HepG2 (cell line): ENCODE measurements around the gene SIX5. TPM values are rescaled to one million over a fixed set of nuclear protein-coding genes. Genes with fewer than 3 reads are reported as not detected.

Source experiments
- AKAP8 ChIP-seq: sonication (generic); formaldehyde crosslinking; IDR thresholded peaks from 2 replicates; pipeline ENCODE4 v1.5.1; 2020; ENCODE audit warnings: mild to moderate bottlenecking, missing genetic modification reagents
- BRCA1 ChIP-seq: sonication (generic); formaldehyde crosslinking; IDR thresholded peaks from 2 replicates; pipeline ENCODE4 v1.4.0; 2020; ENCODE audit warnings: missing genetic modification reagents
- DNMT1 ChIP-seq: sonication (generic); formaldehyde crosslinking; IDR thresholded peaks from 2 replicates; pipeline ENCODE4 v1.5.1; 2020; ENCODE audit warnings: mild to moderate bottlenecking, missing genetic modification reagents
- GABPA ChIP-seq, 2 experiments: IDR thresholded peaks; 2 replicates each; pipeline ENCODE4 v1.6.1; 2011 to 2016; ENCODE audit warnings: low read depth in 2 of 2, low read length in 1 of 2, missing biosample characterization in 1 of 2, missing genetic modification characterization in 1 of 2
- HNRNPL ChIP-seq: fragments of 200-400 bp; formaldehyde crosslinking; IDR thresholded peaks from 2 replicates; pipeline ENCODE4 v1.6.1; 2017; ENCODE audit warnings: mild to moderate bottlenecking, low read depth, low read length
- NCOA1 ChIP-seq: sonication (generic); formaldehyde crosslinking; IDR thresholded peaks from 2 replicates; pipeline ENCODE4 v1.9.0; 2021; ENCODE audit warnings: missing genetic modification reagents
- TSC22D2 ChIP-seq: sonication (generic); formaldehyde crosslinking; IDR thresholded peaks from 2 replicates; pipeline ENCODE4 v1.5.1; 2020; ENCODE audit warnings: missing genetic modification reagents, mild to moderate bottlenecking, borderline replicate concordance
- YEATS2 ChIP-seq: sonication (generic); formaldehyde crosslinking; IDR thresholded peaks from 2 replicates; pipeline ENCODE4 v1.4.0; 2020; ENCODE audit warnings: missing genetic modification reagents, borderline replicate concordance
- ZNF337 ChIP-seq: sonication (generic); formaldehyde crosslinking; IDR thresholded peaks from 2 replicates; pipeline ENCODE4 v1.5.1; 2020; ENCODE audit warnings: missing genetic modification reagents, low read depth, mild to moderate bottlenecking, borderline replicate concordance
- ZNF782 ChIP-seq: sonication (generic); formaldehyde crosslinking; IDR thresholded peaks from 2 replicates; pipeline ENCODE4 v1.4.0; 2020; ENCODE audit warnings: missing genetic modification reagents, mild to moderate bottlenecking, borderline replicate concordance
- ZNF788 ChIP-seq: sonication (generic); formaldehyde crosslinking; IDR thresholded peaks from 2 replicates; pipeline ENCODE4 v1.5.0; 2020; ENCODE audit warnings: mild to moderate bottlenecking, missing genetic modification reagents, borderline replicate concordance
- polyA plus RNA-seq, 8 experiments: library from polyadenylated mRNA; depleted of rRNA in 3 of 8; stranded (reverse) in 7 of 8; unstranded in 1 of 8; fragments of >200 nt; fragmentation: Illumina TruSeq in 4 of 8; extraction: Trizol in 4 of 8; gene quantifications; 2 replicates each; pipeline versions ENCODE4 v1.2.1 to v1.2.3, GENCODE V29; 2011 to 2016; ENCODE audit warnings: low read depth in 4 of 8, missing spikeins in 1 of 8, mixed read lengths in 1 of 8; ENCODE audit not compliant: insufficient read depth in 1 of 8
- total RNA-seq, 5 experiments: library from RNA; depleted of rRNA; stranded (reverse); fragments of >200 nt; fragmentation: Illumina TruSeq; extraction: Trizol; gene quantifications; 2 replicates each; pipeline ENCODE4 v1.2.3, GENCODE V29; 2016; ENCODE audit warnings: low read depth in 1 of 5
- TF ChIP-seq, protein P1 (sequence below): sonication (generic); formaldehyde crosslinking; IDR thresholded peaks from 2 replicates; pipeline ENCODE4 v1.5.1; 2020; ENCODE audit warnings: mild to moderate bottlenecking, missing genetic modification reagents, borderline replicate concordance
- TF ChIP-seq, protein P2 (sequence below): sonication (generic); formaldehyde crosslinking; IDR thresholded peaks from 2 replicates; pipeline ENCODE4 v1.5.0; 2020; ENCODE audit warnings: mild to moderate bottlenecking, missing genetic modification reagents, borderline replicate concordance
- TF ChIP-seq, protein P3 (sequence below): sonication (generic); formaldehyde crosslinking; IDR thresholded peaks from 2 replicates; pipeline ENCODE4 v1.4.0; 2020; ENCODE audit warnings: mild to moderate bottlenecking, missing genetic modification reagents

The SIX5 gene
- total and polyA plus RNA-seq, 2 of the 13 experiments (the other 11 are each of a cell fraction or from before 2014, with no cell fraction given): 7.7 to 10.5 TPM

- TF ChIP-seq HNRNPL (no peak), ZNF782 (CRISPR knock-in tag) (no peak; the same call in 1 of the 2 replicates), ZNF337 (CRISPR knock-in tag) (peak; percentile 74; the same call in 1 of the 2 replicates), GABPA (IDR thresholded peaks at IDR 0.05; ENCODE audit: low read depth, low read length) (peak; percentile 22; the same call in 1 of the 2 replicates), GABPA (CRISPR knock-in tag; IDR thresholded peaks at IDR 0.05; ENCODE audit: low read depth) (peak; percentile 77), NCOA1 (CRISPR knock-in tag) (no peak), YEATS2 (CRISPR knock-in tag) (peak; percentile 73; the same call in 1 of the 2 replicates), DNMT1 (CRISPR knock-in tag) (no peak), ZNF788 (peak; percentile 96; the same call in 1 of the 2 replicates), BRCA1 (CRISPR knock-in tag) (no peak), AKAP8 (CRISPR knock-in tag) (0 out of 2 replicates have a peak, but pooled peaks have one; percentile 77), TSC22D2 (CRISPR knock-in tag) (no peak)
- TF ChIP-seq, protein P1, sequence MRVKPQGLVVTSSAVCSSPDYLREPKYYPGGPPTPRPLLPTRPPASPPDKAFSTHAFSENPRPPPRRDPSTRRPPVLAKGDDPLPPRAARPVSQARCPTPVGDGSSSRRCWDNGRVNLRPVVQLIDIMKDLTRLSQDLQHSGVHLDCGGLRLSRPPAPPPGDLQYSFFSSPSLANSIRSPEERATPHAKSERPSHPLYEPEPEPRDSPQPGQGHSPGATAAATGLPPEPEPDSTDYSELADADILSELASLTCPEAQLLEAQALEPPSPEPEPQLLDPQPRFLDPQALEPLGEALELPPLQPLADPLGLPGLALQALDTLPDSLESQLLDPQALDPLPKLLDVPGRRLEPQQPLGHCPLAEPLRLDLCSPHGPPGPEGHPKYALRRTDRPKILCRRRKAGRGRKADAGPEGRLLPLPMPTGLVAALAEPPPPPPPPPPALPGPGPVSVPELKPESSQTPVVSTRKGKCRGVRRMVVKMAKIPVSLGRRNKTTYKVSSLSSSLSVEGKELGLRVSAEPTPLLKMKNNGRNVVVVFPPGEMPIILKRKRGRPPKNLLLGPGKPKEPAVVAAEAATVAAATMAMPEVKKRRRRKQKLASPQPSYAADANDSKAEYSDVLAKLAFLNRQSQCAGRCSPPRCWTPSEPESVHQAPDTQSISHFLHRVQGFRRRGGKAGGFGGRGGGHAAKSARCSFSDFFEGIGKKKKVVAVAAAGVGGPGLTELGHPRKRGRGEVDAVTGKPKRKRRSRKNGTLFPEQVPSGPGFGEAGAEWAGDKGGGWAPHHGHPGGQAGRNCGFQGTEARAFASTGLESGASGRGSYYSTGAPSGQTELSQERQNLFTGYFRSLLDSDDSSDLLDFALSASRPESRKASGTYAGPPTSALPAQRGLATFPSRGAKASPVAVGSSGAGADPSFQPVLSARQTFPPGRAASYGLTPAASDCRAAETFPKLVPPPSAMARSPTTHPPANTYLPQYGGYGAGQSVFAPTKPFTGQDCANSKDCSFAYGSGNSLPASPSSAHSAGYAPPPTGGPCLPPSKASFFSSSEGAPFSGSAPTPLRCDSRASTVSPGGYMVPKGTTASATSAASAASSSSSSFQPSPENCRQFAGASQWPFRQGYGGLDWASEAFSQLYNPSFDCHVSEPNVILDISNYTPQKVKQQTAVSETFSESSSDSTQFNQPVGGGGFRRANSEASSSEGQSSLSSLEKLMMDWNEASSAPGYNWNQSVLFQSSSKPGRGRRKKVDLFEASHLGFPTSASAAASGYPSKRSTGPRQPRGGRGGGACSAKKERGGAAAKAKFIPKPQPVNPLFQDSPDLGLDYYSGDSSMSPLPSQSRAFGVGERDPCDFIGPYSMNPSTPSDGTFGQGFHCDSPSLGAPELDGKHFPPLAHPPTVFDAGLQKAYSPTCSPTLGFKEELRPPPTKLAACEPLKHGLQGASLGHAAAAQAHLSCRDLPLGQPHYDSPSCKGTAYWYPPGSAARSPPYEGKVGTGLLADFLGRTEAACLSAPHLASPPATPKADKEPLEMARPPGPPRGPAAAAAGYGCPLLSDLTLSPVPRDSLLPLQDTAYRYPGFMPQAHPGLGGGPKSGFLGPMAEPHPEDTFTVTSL: no peak
- TF ChIP-seq, protein P2, sequence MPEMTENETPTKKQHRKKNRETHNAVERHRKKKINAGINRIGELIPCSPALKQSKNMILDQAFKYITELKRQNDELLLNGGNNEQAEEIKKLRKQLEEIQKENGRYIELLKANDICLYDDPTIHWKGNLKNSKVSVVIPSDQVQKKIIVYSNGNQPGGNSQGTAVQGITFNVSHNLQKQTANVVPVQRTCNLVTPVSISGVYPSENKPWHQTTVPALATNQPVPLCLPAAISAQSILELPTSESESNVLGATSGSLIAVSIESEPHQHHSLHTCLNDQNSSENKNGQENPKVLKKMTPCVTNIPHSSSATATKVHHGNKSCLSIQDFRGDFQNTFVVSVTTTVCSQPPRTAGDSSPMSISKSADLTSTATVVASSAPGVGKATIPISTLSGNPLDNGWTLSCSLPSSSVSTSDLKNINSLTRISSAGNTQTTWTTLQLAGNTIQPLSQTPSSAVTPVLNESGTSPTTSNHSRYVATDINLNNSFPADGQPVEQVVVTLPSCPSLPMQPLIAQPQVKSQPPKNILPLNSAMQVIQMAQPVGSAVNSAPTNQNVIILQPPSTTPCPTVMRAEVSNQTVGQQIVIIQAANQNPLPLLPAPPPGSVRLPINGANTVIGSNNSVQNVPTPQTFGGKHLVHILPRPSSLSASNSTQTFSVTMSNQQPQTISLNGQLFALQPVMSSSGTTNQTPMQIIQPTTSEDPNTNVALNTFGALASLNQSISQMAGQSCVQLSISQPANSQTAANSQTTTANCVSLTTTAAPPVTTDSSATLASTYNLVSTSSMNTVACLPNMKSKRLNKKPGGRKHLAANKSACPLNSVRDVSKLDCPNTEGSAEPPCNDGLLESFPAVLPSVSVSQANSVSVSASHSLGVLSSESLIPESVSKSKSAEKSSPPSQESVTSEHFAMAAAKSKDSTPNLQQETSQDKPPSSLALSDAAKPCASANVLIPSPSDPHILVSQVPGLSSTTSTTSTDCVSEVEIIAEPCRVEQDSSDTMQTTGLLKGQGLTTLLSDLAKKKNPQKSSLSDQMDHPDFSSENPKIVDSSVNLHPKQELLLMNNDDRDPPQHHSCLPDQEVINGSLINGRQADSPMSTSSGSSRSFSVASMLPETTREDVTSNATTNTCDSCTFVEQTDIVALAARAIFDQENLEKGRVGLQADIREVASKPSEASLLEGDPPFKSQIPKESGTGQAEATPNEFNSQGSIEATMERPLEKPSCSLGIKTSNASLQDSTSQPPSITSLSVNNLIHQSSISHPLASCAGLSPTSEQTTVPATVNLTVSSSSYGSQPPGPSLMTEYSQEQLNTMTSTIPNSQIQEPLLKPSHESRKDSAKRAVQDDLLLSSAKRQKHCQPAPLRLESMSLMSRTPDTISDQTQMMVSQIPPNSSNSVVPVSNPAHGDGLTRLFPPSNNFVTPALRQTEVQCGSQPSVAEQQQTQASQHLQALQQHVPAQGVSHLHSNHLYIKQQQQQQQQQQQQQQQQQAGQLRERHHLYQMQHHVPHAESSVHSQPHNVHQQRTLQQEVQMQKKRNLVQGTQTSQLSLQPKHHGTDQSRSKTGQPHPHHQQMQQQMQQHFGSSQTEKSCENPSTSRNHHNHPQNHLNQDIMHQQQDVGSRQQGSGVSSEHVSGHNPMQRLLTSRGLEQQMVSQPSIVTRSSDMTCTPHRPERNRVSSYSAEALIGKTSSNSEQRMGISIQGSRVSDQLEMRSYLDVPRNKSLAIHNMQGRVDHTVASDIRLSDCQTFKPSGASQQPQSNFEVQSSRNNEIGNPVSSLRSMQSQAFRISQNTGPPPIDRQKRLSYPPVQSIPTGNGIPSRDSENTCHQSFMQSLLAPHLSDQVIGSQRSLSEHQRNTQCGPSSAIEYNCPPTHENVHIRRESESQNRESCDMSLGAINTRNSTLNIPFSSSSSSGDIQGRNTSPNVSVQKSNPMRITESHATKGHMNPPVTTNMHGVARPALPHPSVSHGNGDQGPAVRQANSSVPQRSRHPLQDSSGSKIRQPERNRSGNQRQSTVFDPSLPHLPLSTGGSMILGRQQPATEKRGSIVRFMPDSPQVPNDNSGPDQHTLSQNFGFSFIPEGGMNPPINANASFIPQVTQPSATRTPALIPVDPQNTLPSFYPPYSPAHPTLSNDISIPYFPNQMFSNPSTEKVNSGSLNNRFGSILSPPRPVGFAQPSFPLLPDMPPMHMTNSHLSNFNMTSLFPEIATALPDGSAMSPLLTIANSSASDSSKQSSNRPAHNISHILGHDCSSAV (CRISPR knock-in tag): no peak
- TF ChIP-seq, protein P3, sequence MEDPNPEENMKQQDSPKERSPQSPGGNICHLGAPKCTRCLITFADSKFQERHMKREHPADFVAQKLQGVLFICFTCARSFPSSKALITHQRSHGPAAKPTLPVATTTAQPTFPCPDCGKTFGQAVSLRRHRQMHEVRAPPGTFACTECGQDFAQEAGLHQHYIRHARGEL: no peak
Observed at GRCh38 chr19:45717131-45717982, 51.7 kb downstream of the SIX5 start (continued).
